Measurements from ENCODE around the gene CELF2.

Gene CELF2

DNA sequence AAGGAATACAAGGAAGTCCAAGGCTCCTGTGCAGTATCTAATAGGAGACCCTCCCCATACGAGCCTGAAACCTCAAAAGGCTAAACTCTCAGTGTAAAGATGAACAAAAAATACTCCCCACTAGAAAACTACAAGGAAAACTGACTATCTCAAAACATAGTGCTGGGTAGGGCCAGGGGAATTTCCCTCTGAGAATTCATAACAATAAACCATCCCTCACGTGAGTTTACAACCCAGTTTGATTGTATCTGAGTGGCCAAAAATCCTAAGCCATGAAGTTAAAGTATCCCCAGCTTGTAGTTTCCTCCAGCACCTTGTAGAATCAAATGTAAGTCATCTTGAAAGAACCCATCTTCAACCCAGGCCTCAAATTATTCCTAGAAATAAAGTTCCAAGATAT, 293.4 kb downstream of the CELF2 start:
- no peak for FAIRE-seq
- DNase-seq (ENCODE audit: insufficient read length, low spot score) = no peak

GRCh38 chr10:11313463-11313862, 295.8 kb downstream of the CELF2 start:
- FAIRE-seq = no peak

GRCh38 chr10:11317936-11318670, 300.4 kb downstream of the CELF2 start:
- DNase-seq (ENCODE audit: insufficient read length, low spot score) (no peak), FAIRE-seq (no peak)

More at GRCh38 chr10:11313463-11313862, 295.8 kb downstream of the CELF2 start:
- DNase-seq (ENCODE audit: insufficient read length, low spot score) = no peak

DNA sequence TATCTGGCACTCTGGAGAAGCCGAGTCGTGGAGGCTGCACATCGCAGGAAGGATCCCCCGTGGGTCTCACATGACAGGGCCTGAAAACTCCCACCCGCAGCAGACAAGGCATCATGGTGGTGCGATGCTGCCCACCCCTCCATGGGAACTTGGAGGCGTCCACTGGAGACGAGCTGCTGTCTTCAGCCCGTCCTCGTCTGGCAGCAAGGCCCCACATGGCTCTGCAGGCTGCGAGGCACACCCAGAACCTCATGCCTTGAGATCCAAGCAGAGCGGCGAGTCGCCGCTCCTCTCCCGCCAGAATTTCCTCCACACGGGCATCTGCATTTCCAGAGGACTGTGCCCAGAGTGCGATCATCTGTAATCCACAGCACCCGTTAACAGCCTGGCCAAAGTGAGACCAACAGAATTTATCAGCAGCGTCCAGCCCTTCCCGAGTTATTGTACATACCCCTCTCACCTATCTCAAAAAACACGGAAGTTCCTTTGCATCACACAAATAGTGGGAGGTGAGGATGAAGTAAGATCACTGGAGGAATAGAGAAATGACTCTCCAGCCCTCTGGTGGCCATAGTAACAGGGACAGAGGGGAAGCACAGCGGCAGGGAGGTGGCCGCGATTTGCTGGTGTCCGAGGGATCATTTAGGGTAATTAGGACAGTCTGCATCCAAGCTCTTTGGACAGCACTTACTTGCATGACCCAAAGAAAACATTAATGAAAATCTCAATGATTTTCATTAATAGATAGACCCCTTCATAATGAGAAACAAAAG, 301.3 kb downstream of the CELF2 start:
- DNase-seq (ENCODE audit: insufficient read length, low spot score) (no peak), FAIRE-seq (no peak)

GRCh38 chr10:11319990-11320602, 302.4 kb downstream of the CELF2 start:
- FAIRE-seq (no peak), DNase-seq (ENCODE audit: insufficient read length, low spot score) (no peak)

DNA sequence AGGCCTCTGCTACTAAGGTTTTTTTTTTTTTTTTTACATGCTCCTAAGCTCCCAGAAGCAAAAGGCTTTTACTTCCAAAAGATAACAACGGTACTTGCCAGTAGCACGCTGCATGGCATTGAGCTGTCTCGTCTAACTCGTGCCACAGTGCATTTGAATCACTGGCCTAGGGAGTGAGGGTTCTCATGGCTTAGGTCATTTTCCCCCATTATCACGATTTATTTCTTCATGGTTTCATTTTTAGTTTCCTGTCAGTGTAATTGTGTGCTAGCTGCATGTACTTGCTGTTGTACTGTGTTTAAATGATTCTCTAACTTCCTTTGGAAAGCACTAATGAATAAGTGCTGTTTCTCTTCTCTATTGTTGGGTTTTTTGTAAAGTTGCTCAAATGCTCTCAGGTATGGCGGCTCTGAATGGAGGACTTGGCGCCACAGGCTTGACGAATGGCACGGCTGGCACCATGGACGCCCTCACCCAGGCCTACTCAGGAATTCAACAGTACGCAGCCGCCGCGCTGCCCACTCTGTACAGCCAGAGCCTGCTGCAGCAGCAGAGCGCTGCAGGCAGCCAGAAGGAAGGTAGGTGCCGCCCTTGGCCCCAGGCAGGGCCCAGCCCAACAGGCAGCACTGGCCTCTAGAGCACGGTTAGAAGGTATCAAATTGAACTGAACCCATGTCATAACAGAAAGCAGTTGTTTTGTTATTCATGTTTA, 303.3 kb downstream of the CELF2 start:
- no peak for DNase-seq (ENCODE audit: insufficient read length, low spot score)
- FAIRE-seq = no peak

DNA sequence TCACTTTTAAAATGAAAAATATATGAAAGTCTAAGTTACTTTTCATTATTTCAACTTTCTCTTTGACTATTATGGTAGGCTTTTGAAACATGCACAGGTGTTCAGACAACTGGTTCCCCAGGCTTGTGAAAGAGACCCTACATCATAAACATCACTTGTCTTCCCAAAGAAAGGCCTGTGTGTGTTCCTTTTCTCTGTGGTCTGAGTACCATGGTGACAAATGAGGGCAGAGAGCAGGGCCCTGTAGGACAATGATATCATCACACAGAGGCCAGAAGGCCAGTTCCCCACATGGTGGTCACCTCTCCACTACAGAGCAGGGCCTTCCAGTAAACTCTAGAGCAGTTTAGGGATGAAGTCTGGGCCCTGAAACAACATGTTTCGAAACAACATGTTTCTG, 305.0 kb downstream of the CELF2 start:
- no peak for DNase-seq (ENCODE audit: insufficient read length, low spot score)
- no peak for FAIRE-seq

DNA sequence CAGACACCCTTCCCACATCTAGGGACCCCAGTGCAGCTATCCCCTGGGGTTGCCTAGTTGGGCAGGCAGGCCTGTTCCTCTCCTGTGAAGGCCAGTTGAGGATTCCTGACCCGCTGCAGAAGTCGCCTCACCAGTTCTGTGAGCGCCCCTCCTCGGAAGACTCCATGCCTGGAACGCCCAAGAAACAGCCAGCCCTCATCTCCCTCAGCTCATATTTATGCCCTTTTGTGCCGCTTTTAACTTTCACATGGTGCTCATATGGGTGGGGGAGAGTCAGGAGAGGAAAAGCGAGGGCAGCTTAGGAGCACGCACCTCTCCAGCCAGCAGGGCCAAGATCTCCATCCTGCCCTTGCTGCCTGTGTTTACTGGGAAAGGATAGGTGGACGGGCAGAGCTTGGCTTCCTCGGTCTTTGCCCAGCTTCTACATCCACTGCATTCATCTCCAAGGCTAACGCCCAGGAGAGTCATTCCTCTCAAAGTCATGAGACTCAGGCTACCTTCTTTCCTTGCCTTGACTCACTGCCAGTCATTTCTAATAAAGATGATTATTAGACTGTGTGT, 307.2 kb downstream of the CELF2 start:
- no peak for DNase-seq (ENCODE audit: insufficient read length, low spot score)
- no peak for FAIRE-seq

DNA sequence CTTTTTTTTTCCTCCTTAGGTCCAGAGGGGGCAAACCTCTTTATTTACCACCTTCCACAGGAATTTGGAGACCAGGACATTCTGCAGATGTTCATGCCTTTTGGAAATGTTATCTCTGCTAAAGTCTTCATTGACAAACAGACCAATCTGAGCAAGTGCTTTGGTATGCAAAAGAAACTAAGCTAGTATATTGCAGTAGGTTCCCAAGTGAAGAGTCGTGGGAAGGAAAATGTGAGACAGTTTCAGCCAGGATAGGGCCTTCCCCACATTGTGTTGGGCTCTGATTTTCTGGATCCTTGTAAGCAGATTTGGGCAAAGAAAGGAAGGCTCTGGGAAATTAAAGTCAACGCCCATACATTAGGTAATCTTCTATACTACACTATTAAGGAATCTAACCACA, 308.1 kb downstream of the CELF2 start:
- no peak for FAIRE-seq
- DNase-seq (ENCODE audit: insufficient read length, low spot score) = no peak

DNA sequence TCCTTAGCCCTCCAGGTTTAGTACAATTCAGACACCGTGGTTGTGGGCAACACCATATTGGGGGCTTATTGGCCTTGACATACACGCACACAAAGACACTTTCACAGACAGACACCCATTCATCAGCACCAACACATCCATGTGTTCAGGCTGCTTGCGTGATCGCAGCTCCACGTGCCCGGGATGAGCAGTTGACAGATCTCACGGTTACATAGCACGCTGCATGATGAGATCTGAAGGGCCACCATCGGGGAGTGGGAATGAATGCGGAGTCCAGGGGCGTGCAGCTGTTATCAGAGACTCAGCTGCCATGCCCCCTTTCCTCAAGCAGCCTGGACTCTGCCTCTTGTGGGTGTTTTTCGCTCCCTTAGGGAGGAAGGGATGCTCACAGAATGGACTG, 308.6 kb downstream of the CELF2 start:
- FAIRE-seq (no peak), DNase-seq (ENCODE audit: insufficient read length, low spot score) (no peak)

GRCh38 chr10:11326913-11327616, 309.4 kb downstream of the CELF2 start:
- no peak for FAIRE-seq
- no peak for DNase-seq (ENCODE audit: insufficient read length, low spot score)

DNA sequence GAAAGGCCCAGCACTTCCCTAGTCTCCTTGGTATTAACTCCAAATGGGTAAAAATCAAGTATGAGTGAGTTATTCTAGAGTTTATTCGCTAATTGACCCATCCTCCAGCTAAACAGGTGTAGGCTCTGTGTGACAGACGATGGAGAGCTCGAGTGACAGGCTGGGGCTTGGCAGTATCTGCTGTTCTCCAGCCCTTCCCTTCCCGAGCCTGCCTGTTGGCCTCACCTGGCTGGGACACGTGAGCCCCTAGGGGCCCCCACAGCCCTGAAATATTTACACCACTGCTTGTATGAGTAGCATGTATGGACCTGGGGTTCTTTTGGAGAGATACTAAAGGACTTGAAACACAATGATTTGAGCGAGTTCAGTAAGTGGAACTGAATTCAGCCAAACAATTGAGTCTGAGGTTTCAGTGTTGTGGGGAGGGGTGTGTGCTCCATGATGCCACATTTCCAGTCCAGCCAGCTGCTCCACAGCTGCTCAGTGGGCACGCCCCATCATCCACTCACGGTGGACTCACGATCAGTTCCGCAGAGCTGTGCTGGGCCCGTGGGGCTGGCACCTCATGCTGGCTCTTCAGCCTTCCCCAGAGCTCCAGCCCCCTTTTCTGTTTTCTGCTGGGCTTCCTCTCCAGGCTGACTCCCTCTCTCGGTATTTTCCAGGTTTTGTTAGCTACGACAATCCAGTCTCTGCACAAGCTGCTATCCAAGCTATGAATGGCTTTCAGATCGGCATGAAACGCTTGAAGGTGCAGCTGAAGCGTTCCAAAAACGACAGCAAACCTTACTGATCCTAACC, 310.8 kb downstream of the CELF2 start:
- no peak for DNase-seq (ENCODE audit: insufficient read length, low spot score)
- no peak for FAIRE-seq

- no peak for DNase-seq (ENCODE audit: insufficient read length, low spot score)
- FAIRE-seq = no peak
Measured at GRCh38 chr10:11329062-11329673, 311.5 kb downstream of the CELF2 start.

- FAIRE-seq (no peak), DNase-seq (ENCODE audit: insufficient read length, low spot score) (no peak)
Measured at GRCh38 chr10:11330383-11331045, 312.8 kb downstream of the CELF2 start.

DNA sequence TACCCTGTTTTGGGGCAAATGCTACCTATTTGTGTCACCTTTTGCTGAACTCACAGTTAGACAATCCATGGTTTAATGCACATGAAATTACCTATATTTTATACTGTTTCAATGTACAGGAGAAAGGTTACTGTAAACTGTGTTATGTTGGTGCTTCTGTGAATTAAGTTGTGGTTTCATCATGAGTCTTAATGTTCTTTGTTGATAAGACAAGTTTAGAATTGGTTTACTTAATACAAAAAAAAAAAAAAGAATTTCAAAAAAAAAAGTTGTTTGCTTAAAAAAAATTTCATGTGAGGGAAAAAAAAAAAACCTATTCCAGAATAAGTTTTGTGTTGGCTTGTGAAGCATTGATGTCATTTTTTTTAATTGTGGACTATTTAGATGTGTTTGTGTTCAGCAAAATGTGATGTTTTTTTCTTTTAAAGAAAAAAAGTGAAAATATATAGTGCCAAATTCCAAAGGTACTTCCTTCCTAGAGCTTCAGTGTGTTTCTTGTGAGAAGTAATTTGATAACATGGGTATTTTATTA, 313.4 kb downstream of the CELF2 start:
- no peak for FAIRE-seq

GRCh38 chr10:11331726-11332125, 314.1 kb downstream of the CELF2 start:
- no peak for FAIRE-seq

More for the DNA sequence above, 313.4 kb downstream of the CELF2 start:
- no peak for DNase-seq (ENCODE audit: insufficient read length, low spot score)

DNA sequence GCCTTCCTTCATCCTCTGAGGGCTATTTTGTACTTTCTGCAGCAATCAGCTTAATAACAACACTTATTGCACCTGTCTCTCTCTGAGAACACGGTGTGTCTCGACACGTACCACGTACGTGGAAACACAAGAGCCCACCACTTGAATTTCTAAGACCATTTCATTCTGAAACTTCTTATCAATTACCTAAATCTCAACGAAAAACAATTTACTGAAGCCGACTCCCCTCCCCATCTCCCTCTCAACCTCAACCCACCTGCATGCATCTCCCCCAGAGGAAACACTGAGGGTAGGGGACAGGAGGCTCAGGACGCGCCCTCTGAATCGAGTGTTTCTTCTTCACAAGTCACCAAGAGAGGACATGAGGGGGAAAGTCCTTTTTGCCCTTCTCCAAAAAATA, 315.2 kb downstream of the CELF2 start:
- DNase-seq (ENCODE audit: insufficient read length, low spot score) (no peak), FAIRE-seq (no peak)

More at GRCh38 chr10:11331726-11332125, 314.1 kb downstream of the CELF2 start:
- no peak for DNase-seq (ENCODE audit: insufficient read length, low spot score)

GRCh38 chr10:11334436-11334835, 316.8 kb downstream of the CELF2 start:
- no peak for FAIRE-seq
- no peak for DNase-seq (ENCODE audit: insufficient read length, low spot score)

All from HTR-8/SVneo (cell line).